Osteocyte (in vitro differentiated cells): ENCODE results near the gene ELAVL3. TPM values are rescaled to one million over a fixed set of nuclear protein-coding genes. Genes with fewer than 3 reads are reported as not detected.

Experiments used
- DNase-seq: peaks from one replicate; pipeline ENCODE4 v3.0.0; 2021; ENCODE audit warnings: mixed read lengths; ENCODE audit not compliant: unreplicated experiment; ENCODE audit errors: extremely low spot score
- H3K27ac Mint-ChIP-seq: one replicate; pipeline ENCODE4 v1.8.0; 2021; ENCODE audit warnings: mild to moderate bottlenecking, mixed read lengths; ENCODE audit not compliant: unreplicated experiment
- H3K27me3 Mint-ChIP-seq: one replicate; pipeline ENCODE4 v1.8.0; 2021; ENCODE audit warnings: mixed read lengths; ENCODE audit not compliant: unreplicated experiment
- H3K36me3 Mint-ChIP-seq: one replicate; pipeline ENCODE4 v1.8.0; 2021; ENCODE audit warnings: mixed read lengths; ENCODE audit not compliant: unreplicated experiment
- H3K4me1 Mint-ChIP-seq: one replicate; pipeline ENCODE4 v1.8.0; 2021; ENCODE audit warnings: mixed read lengths; ENCODE audit not compliant: unreplicated experiment
- H3K4me3 Mint-ChIP-seq: one replicate; pipeline ENCODE4 v1.8.0; 2021; ENCODE audit warnings: mild to moderate bottlenecking, moderate library complexity, mixed read lengths; ENCODE audit not compliant: unreplicated experiment
- H3K9me3 Mint-ChIP-seq: one replicate; pipeline ENCODE4 v1.8.0; 2021; ENCODE audit warnings: mixed read lengths; ENCODE audit not compliant: unreplicated experiment
- microRNA-seq: library from miRNA; unstranded; fragments of <30 nt; microRNA quantifications from one replicate; pipeline ENCODE4 v1.1.0, GENCODE V29; 2020; ENCODE audit not compliant: unreplicated experiment
- total RNA-seq: library from RNA; stranded (reverse); gene quantifications from 2 replicates; pipeline ENCODE4 v1.2.1, GENCODE V29; 2021
- TF ChIP-seq, protein P1 (sequence below): fragments of 200-600 bp; sonication (generic); IDR thresholded peaks from 2 replicates; pipeline ENCODE4 v1.5.0; 2021; ENCODE audit warnings: antibody characterized with exemption, mild to moderate bottlenecking, moderate library complexity

Gene ELAVL3
- total RNA-seq, 1 donor from 2014 or later: not detected

DNA sequence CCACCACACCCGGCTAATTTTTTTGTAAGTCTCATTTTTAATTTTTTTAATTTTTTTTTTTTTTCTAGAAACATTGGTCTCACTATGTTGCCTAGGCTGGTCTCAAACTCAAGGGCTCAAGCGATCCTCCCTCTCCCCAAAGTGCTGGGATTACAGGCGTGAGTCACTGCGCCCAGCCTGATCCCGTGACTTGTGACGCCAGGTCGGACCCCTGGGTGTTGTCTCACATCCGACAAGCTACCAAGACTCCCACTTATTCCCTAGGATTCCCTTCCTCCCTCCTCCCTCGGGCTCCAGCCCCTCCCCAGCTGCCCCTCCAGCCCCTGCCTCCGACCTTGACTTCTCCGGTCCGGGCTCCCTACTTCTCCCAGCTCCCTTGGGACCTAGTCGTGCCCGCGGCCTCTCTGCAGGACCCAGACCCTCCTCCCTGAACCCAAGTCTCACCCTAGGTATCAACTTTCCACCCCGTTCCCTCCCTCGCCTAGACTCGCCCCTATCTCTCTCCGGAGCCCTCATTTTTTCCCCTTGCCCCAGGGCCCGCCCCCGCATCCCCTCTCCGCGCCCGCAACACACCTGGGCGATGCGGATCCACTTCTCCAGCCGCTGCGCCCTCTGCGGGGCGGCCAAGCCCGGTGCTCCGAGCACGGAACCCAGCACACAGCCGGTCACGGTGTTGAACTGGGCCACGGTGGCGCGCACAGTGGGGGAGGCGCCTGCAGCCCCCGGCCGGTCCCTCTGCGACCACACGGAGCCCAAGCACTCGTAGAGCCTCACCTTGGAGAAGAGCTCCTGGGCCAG lies 74.8 kb downstream of the ELAVL3 start:
- Mint-ChIP-seq H3K9me3 (no peaks in the 10 kb centered on the region), H3K27me3 (peaks cover 4% of the 10 kb centered on the region), H3K4me3 (no peak overlapping the region), H3K4me1 (peaks cover 2% of the 10 kb centered on the region), H3K36me3 (no peaks in the 10 kb centered on the region), H3K27ac (no peak overlapping the region)
- TF ChIP-seq, protein P1, sequence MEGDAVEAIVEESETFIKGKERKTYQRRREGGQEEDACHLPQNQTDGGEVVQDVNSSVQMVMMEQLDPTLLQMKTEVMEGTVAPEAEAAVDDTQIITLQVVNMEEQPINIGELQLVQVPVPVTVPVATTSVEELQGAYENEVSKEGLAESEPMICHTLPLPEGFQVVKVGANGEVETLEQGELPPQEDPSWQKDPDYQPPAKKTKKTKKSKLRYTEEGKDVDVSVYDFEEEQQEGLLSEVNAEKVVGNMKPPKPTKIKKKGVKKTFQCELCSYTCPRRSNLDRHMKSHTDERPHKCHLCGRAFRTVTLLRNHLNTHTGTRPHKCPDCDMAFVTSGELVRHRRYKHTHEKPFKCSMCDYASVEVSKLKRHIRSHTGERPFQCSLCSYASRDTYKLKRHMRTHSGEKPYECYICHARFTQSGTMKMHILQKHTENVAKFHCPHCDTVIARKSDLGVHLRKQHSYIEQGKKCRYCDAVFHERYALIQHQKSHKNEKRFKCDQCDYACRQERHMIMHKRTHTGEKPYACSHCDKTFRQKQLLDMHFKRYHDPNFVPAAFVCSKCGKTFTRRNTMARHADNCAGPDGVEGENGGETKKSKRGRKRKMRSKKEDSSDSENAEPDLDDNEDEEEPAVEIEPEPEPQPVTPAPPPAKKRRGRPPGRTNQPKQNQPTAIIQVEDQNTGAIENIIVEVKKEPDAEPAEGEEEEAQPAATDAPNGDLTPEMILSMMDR: peak; percentile 28
- no peak for DNase-seq

DNA sequence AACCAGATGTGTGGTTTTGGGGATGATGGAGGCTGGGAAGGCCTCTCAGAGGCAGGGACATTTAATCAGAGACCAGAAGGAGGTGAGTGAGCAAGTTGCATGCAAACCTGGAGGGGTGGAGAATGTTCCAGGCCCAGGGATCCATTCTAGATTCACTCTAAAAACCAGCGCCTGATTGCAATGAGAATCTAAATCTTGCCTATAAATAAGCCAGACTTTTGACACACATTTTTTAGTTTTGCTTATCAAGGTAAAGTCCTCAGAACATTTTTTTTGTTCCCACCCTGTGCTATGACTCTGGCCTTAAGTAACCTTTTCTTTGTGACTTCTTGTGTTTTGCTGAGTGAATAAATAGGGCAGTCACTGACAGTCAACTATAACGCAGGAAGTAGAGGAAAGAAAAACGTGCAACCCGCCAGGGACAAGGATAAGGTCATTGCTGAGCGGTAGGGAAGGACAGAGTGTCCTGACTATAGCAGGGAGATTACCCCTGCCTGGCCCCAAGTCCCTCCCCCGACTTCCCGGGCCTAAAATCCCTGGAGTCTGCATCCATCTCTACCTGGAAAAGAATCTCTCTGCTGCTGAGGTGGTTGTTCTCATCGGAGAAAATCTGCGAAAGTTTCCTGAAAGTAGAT lies 76.1 kb downstream of the ELAVL3 start:
- Mint-ChIP-seq H3K36me3 (no peaks in the 10 kb centered on the region), H3K27me3 (no peaks in the 10 kb centered on the region), H3K9me3 (no peaks in the 10 kb centered on the region), H3K27ac (no peak overlapping the region), H3K4me3 (no peak overlapping the region), H3K4me1 (peaks cover 2% of the 10 kb centered on the region)
- DNase-seq: no peak
- TF ChIP-seq, protein P1: no peak

DNA sequence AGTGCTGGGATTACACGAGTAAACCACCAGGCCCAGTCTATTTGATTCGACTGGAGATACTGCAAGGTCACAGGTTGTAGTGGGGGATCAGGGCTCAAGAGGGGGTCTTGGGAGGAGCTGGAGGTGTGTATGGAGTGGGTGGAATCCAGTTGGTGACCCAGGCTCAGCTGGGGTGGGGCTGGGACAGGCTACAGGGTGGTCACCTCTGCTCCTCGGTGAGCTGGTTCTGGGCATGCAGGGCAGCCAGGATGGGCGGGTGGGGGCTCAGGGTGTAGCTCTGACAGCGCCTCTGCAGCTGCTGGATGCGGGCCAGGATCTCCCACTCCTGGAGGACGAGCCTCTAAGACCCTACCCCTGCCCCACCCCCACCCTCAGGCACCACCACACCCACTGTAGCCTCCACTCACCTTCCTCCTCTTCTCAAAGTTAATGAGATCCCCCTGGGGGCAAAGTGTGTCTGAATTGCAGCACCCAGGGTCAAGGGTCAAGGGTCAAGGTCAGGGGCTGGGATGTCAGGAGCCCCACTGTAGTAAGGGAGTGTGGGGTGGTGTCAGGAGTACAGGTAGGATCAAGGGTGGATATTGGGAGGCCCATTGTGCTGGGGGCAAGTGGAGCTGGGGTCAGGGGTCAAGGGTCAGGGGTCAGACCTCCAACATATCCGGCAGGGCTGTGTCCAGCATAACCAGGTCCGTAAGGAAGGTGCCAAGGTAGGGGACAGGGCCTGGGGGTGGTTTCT lies 78.9 kb downstream of the ELAVL3 start:
- H3K9me3 Mint-ChIP-seq: no peaks in the 10 kb centered on the region
- no peak overlapping the region for H3K4me3 Mint-ChIP-seq
- H3K36me3 Mint-ChIP-seq: no peaks in the 10 kb centered on the region
- H3K4me1 Mint-ChIP-seq: peaks cover 2% of the 10 kb centered on the region
- no peak for DNase-seq
- TF ChIP-seq, protein P1: no peak
- H3K27me3 Mint-ChIP-seq: peaks cover under 1% of the 10 kb centered on the region
- no peak overlapping the region for H3K27ac Mint-ChIP-seq

Small RNA genes lying within 50 kb of the gene (microRNA-seq; reads per million reads assigned to microRNA genes)
- not detected for gene MIR7974

Other genes with a start within 250 kb of the ELAVL3 start
- gene ANGPTL8, start 241.4 kb downstream of the ELAVL3 start, total RNA-seq: not detected in 2 replicates
- 81.7 and 86.9 TPM in 2 replicates for gene DOCK6, start 218.5 kb downstream of the ELAVL3 start, total RNA-seq
- not detected in 2 replicates for gene TSPAN16, start 184.9 kb downstream of the ELAVL3 start, total RNA-seq
- 2.6 and 4.3 TPM in 2 replicates for gene RAB3D, start 141.4 kb downstream of the ELAVL3 start, total RNA-seq
- 57.4 and 64.1 TPM in 2 replicates for gene TMEM205, start 134.8 kb downstream of the ELAVL3 start, total RNA-seq
- 22.4 and 28.1 TPM in 2 replicates for gene CCDC159, start 134.5 kb downstream of the ELAVL3 start, total RNA-seq
- gene PLPPR2, start 125.6 kb downstream of the ELAVL3 start, total RNA-seq: 51.9 and 55.8 TPM in 2 replicates
- 1.3 and 2.4 TPM in 2 replicates for gene SWSAP1, start 106.4 kb downstream of the ELAVL3 start, total RNA-seq
- gene EPOR, start 96.7 kb downstream of the ELAVL3 start, total RNA-seq: 2.3 and 2.4 TPM in 2 replicates
- gene RGL3, start 61.7 kb downstream of the ELAVL3 start, total RNA-seq: 1.1 and 1.9 TPM in 2 replicates
- not detected in 2 replicates for gene ODAD3, start 45.9 kb downstream of the ELAVL3 start, total RNA-seq
- gene PRKCSH, start 45.4 kb downstream of the ELAVL3 start, total RNA-seq: 398 and 415 TPM in 2 replicates
- 10.3 and 15.1 TPM in 2 replicates for gene ZNF653, start 24.8 kb upstream of the ELAVL3 start, total RNA-seq
- 28.9 and 30.0 TPM in 2 replicates for gene ECSIT, start 48.1 kb upstream of the ELAVL3 start, total RNA-seq
- gene CNN1, start 57.8 kb upstream of the ELAVL3 start, total RNA-seq: 8.1 and 9.9 TPM in 2 replicates
- 49.2 and 49.9 TPM in 2 replicates for gene ELOF1, start 78.2 kb upstream of the ELAVL3 start, total RNA-seq
- 1.3 and 1.6 TPM in 2 replicates for gene ACP5, start 96.6 kb upstream of the ELAVL3 start, total RNA-seq
- gene ZNF627, start 116.4 kb upstream of the ELAVL3 start, total RNA-seq: 18.2 and 18.3 TPM in 2 replicates